Measurements from ENCODE around the gene DSCAML1.

Gene DSCAML1

GRCh38 chr11:117722082-117722481 is 74.9 kb downstream of the DSCAML1 start:
- no peak for DNase-seq (ENCODE audit: low spot score)

GRCh38 chr11:117720061-117720511 is 76.9 kb downstream of the DSCAML1 start:
- DNase-seq (ENCODE audit: low spot score): no peak

- no peak for DNase-seq (ENCODE audit: low spot score)
Observed at GRCh38 chr11:117719480-117719879, 77.5 kb downstream of the DSCAML1 start.

- DNase-seq (ENCODE audit: low spot score): peak; percentile 93
Observed at GRCh38 chr11:117717485-117718314, 79.3 kb downstream of the DSCAML1 start.

- no peak for DNase-seq (ENCODE audit: low spot score)
Observed at GRCh38 chr11:117716521-117717440, 80.2 kb downstream of the DSCAML1 start.

GRCh38 chr11:117715801-117716200 is 81.2 kb downstream of the DSCAML1 start:
- DNase-seq (ENCODE audit: low spot score): peak; percentile 69

GRCh38 chr11:117713538-117713991 is 83.5 kb downstream of the DSCAML1 start:
- DNase-seq (ENCODE audit: low spot score): no peak

- DNase-seq (ENCODE audit: low spot score): peak; percentile 53
Observed at GRCh38 chr11:117712530-117712929, 84.5 kb downstream of the DSCAML1 start.

- no peak for DNase-seq (ENCODE audit: low spot score)
Observed at GRCh38 chr11:117711331-117711730, 85.7 kb downstream of the DSCAML1 start.

GRCh38 chr11:117710211-117710610 is 86.8 kb downstream of the DSCAML1 start:
- DNase-seq (ENCODE audit: low spot score): no peak

- DNase-seq (ENCODE audit: low spot score): no peak
Observed at GRCh38 chr11:117706322-117706814, 90.6 kb downstream of the DSCAML1 start.

- DNase-seq (ENCODE audit: low spot score): no peak
Observed at GRCh38 chr11:117705866-117706265, 91.2 kb downstream of the DSCAML1 start.

GRCh38 chr11:117704395-117705100 is 92.5 kb downstream of the DSCAML1 start:
- peak; percentile 66 for DNase-seq (ENCODE audit: low spot score)

GRCh38 chr11:117702946-117703598 is 93.9 kb downstream of the DSCAML1 start:
- DNase-seq (ENCODE audit: low spot score): no peak

GRCh38 chr11:117701781-117702180 is 95.2 kb downstream of the DSCAML1 start:
- no peak for DNase-seq (ENCODE audit: low spot score)

- DNase-seq (ENCODE audit: low spot score): no peak
Observed at GRCh38 chr11:117700551-117700950, 96.5 kb downstream of the DSCAML1 start.

- no peak for DNase-seq (ENCODE audit: low spot score)
Observed at GRCh38 chr11:117697319-117697718, 99.7 kb downstream of the DSCAML1 start.

- DNase-seq (ENCODE audit: low spot score): no peak
Observed at GRCh38 chr11:117696540-117696939, 100.5 kb downstream of the DSCAML1 start.

- DNase-seq (ENCODE audit: low spot score): no peak
Observed at GRCh38 chr11:117693344-117693743, 103.7 kb downstream of the DSCAML1 start.

GRCh38 chr11:117691516-117691915 is 105.5 kb downstream of the DSCAML1 start:
- DNase-seq (ENCODE audit: low spot score): no peak

- no peak for DNase-seq (ENCODE audit: low spot score)
Observed at GRCh38 chr11:117691218-117691514, 105.8 kb downstream of the DSCAML1 start.

Measured in Ammon's horn (tissue), 1 donor.